SK-N-SH treated with all-trans-retinoic acid at 6 μM for 48 hours (cell line): ENCODE results near the gene TFCP2L1.
"Not testable (repeated sequence)": the region's sequence is repeated elsewhere in the genome, so short reads cannot be mapped to it uniquely, and the experiment has no call there.

Experiments
- ATAC-seq: fragments of 200-7000 bp; cut with Tn5 transposase; 3 replicates; pipeline ENCODE4 v1.9.1; 2020; ENCODE audit warnings: mild to moderate bottlenecking, moderate library complexity
- ARNTL ChIP-seq: fragments of 450-650 bp; formaldehyde crosslinking; IDR thresholded peaks from 2 replicates; pipeline ENCODE4 v1.5.0; 2020; ENCODE audit warnings: low read depth, mild to moderate bottlenecking, moderate library complexity, borderline replicate concordance
- BACH2 ChIP-seq: fragments of 250-450 bp; sonication (Bioruptor Pico); IDR thresholded peaks from 2 replicates; pipeline ENCODE4 v1.9.0; 2021; ENCODE audit warnings: mild to moderate bottlenecking, borderline replicate concordance
- CSDC2 ChIP-seq: fragments of 250-450 bp; sonication (Bioruptor Pico); IDR thresholded peaks from 2 replicates; pipeline ENCODE4 v1.5.0; 2020; ENCODE audit warnings: mild to moderate bottlenecking, moderate library complexity
- GLIS3 ChIP-seq: fragments of 250-450 bp; sonication (Bioruptor Pico); IDR thresholded peaks from 2 replicates; pipeline ENCODE4 v1.5.0; 2020; ENCODE audit warnings: mild to moderate bottlenecking, moderate library complexity
- ISL1 ChIP-seq: fragments of 250-450 bp; sonication (Bioruptor Pico); IDR thresholded peaks from 2 replicates; pipeline ENCODE4 v2.1.2; 2022; ENCODE audit warnings: mild to moderate bottlenecking, moderate library complexity
- OSR1 ChIP-seq: fragments of 250-450 bp; sonication (Bioruptor Pico); IDR thresholded peaks from 2 replicates; pipeline ENCODE4 v1.8.0; 2022; ENCODE audit warnings: moderate library complexity, mild to moderate bottlenecking, inconsistent platforms
- RARB ChIP-seq: fragments of 250-450 bp; sonication (Bioruptor Pico); IDR thresholded peaks from 2 replicates; pipeline ENCODE4 v1.8.0; 2021; ENCODE audit warnings: mild to moderate bottlenecking, moderate library complexity
- TOX ChIP-seq: fragments of 250-450 bp; sonication (Bioruptor Pico); IDR thresholded peaks from 2 replicates; pipeline ENCODE4 v1.8.0; 2021; ENCODE audit warnings: mild to moderate bottlenecking, moderate library complexity, borderline replicate concordance
- ZC3H10 ChIP-seq: fragments of 250-450 bp; sonication (Bioruptor Pico); IDR thresholded peaks from 2 replicates; pipeline ENCODE4 v1.5.1; 2021; ENCODE audit warnings: mild to moderate bottlenecking, moderate library complexity
- ZFP3 ChIP-seq: fragments of 250-450 bp; sonication (Bioruptor Pico); IDR thresholded peaks from 2 replicates; pipeline ENCODE4 v1.5.0; 2020; ENCODE audit warnings: mild to moderate bottlenecking, moderate library complexity
- ZFP30 ChIP-seq: fragments of 450-650 bp; formaldehyde crosslinking; IDR thresholded peaks from 2 replicates; pipeline ENCODE4 v1.5.0; 2022; ENCODE audit warnings: mild to moderate bottlenecking, moderate library complexity
- ZNF565 ChIP-seq: fragments of 450-650 bp; formaldehyde crosslinking; conservative IDR thresholded peaks from 2 replicates; pipeline ENCODE4 v1.5.0; 2020; ENCODE audit warnings: low read depth, mild to moderate bottlenecking, moderate library complexity
- ZNF8 ChIP-seq: fragments of 450-650 bp; formaldehyde crosslinking; IDR thresholded peaks from 2 replicates; pipeline ENCODE4 v1.5.0; 2020; ENCODE audit warnings: mild to moderate bottlenecking, moderate library complexity
- TF ChIP-seq, protein P1 (sequence below): fragments of 250-450 bp; sonication (Bioruptor Pico); IDR thresholded peaks from 2 replicates; pipeline ENCODE4 v1.8.0; 2020; ENCODE audit warnings: mild to moderate bottlenecking, moderate library complexity, borderline replicate concordance
- TF ChIP-seq, protein P2 (sequence below): fragments of 250-450 bp; sonication (Bioruptor Pico); IDR thresholded peaks from 2 replicates; pipeline ENCODE4 v1.5.0; 2020; ENCODE audit warnings: mild to moderate bottlenecking, moderate library complexity
- TF ChIP-seq, protein P3 (sequence below): fragments of 250-450 bp; sonication (Bioruptor Pico); IDR thresholded peaks from 2 replicates; pipeline ENCODE4 v1.5.1; 2020; ENCODE audit warnings: low read depth, mild to moderate bottlenecking, moderate library complexity
- TF ChIP-seq, protein P4 (sequence below): fragments of 250-450 bp; sonication (Bioruptor Pico); IDR thresholded peaks from 2 replicates; pipeline ENCODE4 v1.8.0; 2021; ENCODE audit warnings: low read depth, mild to moderate bottlenecking, moderate library complexity, borderline replicate concordance
- TF ChIP-seq, protein P5 (sequence below): fragments of 250-450 bp; sonication (Bioruptor Pico); IDR thresholded peaks from 2 replicates; pipeline ENCODE4 v1.5.1; 2021; ENCODE audit warnings: mild to moderate bottlenecking, moderate library complexity

TFCP2L1 gene

DNA sequence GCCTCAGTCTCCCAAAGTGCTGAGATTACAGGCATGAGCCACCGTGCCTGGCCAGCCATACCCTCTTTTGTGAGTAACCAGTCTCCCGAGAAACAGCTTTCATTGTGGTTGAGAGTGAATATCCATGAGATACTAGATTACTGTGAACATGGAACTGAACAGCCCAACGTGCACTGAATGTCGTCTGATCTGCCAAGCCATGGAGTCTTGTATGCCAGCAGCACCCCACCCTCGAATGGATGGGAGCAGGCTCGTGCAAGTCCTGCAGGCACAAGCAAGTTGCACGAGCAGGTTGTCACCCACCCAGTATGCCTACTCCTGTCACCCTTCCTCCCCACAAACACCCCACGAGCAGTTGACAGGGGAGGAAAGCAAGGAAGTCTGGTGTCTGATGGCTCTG lies 36.5 kb upstream of the TFCP2L1 start (continued):
- no peak for TF ChIP-seq GLIS3 (CRISPR knock-in tag)
- TF ChIP-seq BACH2 (CRISPR knock-in tag): no peak

DNA sequence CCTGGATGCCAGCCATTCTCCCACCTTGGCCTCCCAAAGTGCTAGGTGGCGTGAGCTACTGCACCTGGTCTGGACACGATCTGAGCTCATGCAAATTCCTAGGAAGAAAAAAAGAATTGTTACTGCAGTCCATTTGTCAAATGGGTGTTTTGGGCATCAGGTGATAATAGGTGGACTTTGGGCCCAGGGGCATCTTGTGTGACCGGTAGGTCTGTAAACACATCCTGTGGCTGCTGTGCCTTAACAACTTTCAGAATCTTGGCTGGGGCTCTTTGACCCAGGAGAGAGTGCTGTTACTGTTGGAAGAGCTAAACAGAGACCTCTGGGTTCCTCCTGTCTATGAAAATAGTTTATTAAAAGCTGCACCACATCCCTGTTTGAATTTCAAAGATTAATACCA lies 34.9 kb upstream of the TFCP2L1 start:
- TF ChIP-seq, protein P1, sequence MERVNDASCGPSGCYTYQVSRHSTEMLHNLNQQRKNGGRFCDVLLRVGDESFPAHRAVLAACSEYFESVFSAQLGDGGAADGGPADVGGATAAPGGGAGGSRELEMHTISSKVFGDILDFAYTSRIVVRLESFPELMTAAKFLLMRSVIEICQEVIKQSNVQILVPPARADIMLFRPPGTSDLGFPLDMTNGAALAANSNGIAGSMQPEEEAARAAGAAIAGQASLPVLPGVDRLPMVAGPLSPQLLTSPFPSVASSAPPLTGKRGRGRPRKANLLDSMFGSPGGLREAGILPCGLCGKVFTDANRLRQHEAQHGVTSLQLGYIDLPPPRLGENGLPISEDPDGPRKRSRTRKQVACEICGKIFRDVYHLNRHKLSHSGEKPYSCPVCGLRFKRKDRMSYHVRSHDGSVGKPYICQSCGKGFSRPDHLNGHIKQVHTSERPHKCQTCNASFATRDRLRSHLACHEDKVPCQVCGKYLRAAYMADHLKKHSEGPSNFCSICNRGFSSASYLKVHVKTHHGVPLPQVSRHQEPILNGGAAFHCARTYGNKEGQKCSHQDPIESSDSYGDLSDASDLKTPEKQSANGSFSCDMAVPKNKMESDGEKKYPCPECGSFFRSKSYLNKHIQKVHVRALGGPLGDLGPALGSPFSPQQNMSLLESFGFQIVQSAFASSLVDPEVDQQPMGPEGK (CRISPR knock-in tag): no peak
- no peak for TF ChIP-seq CSDC2
- no peak for ATAC-seq

DNA sequence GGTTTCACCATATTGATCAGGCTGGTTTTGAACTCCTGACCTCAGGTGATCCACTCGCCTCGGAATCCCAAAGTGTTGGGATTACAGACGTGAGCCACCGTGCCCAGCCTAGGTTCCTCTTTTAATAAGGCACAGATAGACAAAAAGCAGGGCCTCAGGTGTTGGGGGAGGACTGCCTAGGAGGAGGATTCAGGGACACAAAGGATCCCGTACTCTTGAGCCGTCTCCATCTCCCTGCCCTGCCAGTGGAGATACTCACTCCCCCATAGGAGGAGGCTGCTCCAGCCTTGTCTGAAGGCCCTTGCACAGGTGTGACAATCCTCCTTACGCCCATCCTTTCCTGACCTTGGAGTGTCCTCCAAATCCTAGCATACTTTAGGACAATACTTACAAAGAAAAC lies 32.0 kb upstream of the TFCP2L1 start:
- TF ChIP-seq ZNF8 (CRISPR knock-in tag) (no peak), OSR1 (CRISPR knock-in tag) (no peak)
- TF ChIP-seq, protein P2, sequence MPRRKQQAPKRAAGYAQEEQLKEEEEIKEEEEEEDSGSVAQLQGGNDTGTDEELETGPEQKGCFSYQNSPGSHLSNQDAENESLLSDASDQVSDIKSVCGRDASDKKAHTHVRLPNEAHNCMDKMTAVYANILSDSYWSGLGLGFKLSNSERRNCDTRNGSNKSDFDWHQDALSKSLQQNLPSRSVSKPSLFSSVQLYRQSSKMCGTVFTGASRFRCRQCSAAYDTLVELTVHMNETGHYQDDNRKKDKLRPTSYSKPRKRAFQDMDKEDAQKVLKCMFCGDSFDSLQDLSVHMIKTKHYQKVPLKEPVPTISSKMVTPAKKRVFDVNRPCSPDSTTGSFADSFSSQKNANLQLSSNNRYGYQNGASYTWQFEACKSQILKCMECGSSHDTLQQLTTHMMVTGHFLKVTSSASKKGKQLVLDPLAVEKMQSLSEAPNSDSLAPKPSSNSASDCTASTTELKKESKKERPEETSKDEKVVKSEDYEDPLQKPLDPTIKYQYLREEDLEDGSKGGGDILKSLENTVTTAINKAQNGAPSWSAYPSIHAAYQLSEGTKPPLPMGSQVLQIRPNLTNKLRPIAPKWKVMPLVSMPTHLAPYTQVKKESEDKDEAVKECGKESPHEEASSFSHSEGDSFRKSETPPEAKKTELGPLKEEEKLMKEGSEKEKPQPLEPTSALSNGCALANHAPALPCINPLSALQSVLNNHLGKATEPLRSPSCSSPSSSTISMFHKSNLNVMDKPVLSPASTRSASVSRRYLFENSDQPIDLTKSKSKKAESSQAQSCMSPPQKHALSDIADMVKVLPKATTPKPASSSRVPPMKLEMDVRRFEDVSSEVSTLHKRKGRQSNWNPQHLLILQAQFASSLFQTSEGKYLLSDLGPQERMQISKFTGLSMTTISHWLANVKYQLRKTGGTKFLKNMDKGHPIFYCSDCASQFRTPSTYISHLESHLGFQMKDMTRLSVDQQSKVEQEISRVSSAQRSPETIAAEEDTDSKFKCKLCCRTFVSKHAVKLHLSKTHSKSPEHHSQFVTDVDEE (CRISPR knock-in tag): no peak
- TF ChIP-seq, protein P3, sequence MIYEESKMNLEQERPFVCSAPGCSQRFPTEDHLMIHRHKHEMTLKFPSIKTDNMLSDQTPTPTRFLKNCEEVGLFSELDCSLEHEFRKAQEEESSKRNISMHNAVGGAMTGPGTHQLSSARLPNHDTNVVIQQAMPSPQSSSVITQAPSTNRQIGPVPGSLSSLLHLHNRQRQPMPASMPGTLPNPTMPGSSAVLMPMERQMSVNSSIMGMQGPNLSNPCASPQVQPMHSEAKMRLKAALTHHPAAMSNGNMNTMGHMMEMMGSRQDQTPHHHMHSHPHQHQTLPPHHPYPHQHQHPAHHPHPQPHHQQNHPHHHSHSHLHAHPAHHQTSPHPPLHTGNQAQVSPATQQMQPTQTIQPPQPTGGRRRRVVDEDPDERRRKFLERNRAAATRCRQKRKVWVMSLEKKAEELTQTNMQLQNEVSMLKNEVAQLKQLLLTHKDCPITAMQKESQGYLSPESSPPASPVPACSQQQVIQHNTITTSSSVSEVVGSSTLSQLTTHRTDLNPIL (CRISPR knock-in tag): no peak
- TF ChIP-seq, all 23 proteins: peak for 0
- no peak for ATAC-seq

DNA sequence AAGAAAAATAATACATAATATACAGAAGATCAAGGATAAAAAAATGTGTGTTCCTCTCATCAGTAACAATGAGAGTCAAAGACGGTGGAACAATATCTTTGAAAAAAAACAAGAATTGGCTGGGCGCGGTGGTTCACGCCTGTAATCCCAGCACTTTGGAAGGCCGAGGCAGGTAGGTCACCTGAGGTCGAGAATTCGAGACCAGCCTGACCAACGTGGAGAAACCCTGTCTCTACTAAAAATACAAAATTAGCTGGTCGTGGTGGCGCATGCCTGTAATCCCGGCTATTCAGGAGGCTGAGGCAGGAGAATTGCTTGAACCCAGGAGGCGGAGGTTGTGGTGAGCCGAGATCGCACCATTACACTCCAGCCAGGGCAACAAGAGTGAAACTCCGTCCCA lies 28.7 kb upstream of the TFCP2L1 start:
- ATAC-seq: not testable (repeated sequence)

DNA sequence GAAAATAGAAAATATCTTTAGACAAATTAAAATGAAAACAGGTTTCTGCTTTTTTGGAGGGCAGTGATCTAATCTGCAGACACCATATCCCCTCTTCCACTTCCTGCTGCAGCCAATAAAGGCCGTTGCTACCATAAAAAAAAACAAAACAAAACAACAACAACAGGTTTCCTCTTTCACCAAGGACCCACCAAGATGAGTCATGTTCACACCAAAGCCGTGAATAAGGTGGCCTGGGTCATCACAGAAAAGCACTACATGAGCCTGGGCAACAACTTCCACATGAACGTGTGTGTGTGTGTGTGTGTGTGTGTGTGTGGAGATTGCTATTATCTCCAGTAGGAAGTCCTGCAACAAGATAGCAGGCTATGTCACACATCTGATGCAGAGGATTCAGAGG lies 24.8 kb upstream of the TFCP2L1 start:
- ATAC-seq: no peak
- no peak for TF ChIP-seq ZFP3
- TF ChIP-seq BACH2 (CRISPR knock-in tag): no peak
- TF ChIP-seq TOX (CRISPR knock-in tag): no peak
- no peak for TF ChIP-seq ZFP30 (CRISPR knock-in tag)
- TF ChIP-seq ZNF565 (CRISPR knock-in tag): no peak
- TF ChIP-seq RARB (CRISPR knock-in tag): no peak
- no peak for TF ChIP-seq ZC3H10
- TF ChIP-seq, protein P3 (CRISPR knock-in tag): no peak
- TF ChIP-seq, protein P1 (CRISPR knock-in tag): no peak
- no peak for TF ChIP-seq CSDC2
- no peak for TF ChIP-seq OSR1 (CRISPR knock-in tag)
- TF ChIP-seq, protein P4, sequence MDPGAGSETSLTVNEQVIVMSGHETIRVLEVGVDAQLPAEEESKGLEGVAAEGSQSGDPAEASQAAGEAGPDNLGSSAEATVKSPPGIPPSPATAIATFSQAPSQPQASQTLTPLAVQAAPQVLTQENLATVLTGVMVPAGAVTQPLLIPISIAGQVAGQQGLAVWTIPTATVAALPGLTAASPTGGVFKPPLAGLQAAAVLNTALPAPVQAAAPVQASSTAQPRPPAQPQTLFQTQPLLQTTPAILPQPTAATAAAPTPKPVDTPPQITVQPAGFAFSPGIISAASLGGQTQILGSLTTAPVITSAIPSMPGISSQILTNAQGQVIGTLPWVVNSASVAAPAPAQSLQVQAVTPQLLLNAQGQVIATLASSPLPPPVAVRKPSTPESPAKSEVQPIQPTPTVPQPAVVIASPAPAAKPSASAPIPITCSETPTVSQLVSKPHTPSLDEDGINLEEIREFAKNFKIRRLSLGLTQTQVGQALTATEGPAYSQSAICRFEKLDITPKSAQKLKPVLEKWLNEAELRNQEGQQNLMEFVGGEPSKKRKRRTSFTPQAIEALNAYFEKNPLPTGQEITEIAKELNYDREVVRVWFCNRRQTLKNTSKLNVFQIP (CRISPR knock-in tag): no peak
- TF ChIP-seq, protein P2 (CRISPR knock-in tag): no peak
- TF ChIP-seq GLIS3 (CRISPR knock-in tag): no peak
- TF ChIP-seq ISL1 (CRISPR knock-in tag): no peak
- TF ChIP-seq ARNTL (CRISPR knock-in tag): no peak
- TF ChIP-seq, protein P5, sequence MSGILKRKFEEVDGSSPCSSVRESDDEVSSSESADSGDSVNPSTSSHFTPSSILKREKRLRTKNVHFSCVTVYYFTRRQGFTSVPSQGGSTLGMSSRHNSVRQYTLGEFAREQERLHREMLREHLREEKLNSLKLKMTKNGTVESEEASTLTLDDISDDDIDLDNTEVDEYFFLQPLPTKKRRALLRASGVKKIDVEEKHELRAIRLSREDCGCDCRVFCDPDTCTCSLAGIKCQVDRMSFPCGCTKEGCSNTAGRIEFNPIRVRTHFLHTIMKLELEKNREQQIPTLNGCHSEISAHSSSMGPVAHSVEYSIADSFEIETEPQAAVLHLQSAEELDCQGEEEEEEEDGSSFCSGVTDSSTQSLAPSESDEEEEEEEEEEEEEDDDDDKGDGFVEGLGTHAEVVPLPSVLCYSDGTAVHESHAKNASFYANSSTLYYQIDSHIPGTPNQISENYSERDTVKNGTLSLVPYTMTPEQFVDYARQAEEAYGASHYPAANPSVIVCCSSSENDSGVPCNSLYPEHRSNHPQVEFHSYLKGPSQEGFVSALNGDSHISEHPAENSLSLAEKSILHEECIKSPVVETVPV (CRISPR knock-in tag): no peak
- no peak for TF ChIP-seq ZNF8 (CRISPR knock-in tag)
